Uterus (tissue), 4 donors: Measurements from ENCODE around the gene SPATA3. TPM values are rescaled to one million over a fixed set of nuclear protein-coding genes. Genes with fewer than 3 reads are reported as not detected.
"Not testable (repeated sequence)": the region's sequence is repeated elsewhere in the genome, so short reads cannot be mapped to it uniquely, and the experiment has no call there.

Source experiments
- DNase-seq, 2 donors: peaks; one replicate each; pipeline ENCODE4 v3.0.0-alpha.2; 2019 to 2020
- H3K27ac ChIP-seq, 2 donors: fragments of 200-600 bp; sonication (generic); 1 replicate in 1 of 2; 2 replicates in 1 of 2; pipeline ENCODE4 v1.5.1; 2016 to 2018
- H3K27me3 ChIP-seq, 2 donors: fragments of 200-600 bp; sonication (generic); one replicate each; pipeline ENCODE4 v1.5.1; 2018 to 2019; ENCODE audit warnings: control low read depth in 1 of 2
- H3K36me3 ChIP-seq, 2 donors: fragments of 200-600 bp; sonication (generic); one replicate each; pipeline ENCODE4 v1.5.1; 2019; ENCODE audit warnings: control low read depth in 1 of 2
- H3K4me1 ChIP-seq, 2 donors: fragments of 200-600 bp; sonication (generic); one replicate each; pipeline ENCODE4 v1.5.1; 2018 to 2019; ENCODE audit warnings: control low read depth in 1 of 2
- H3K4me3 ChIP-seq, 2 donors: fragments of 200-600 bp; sonication (generic); 1 replicate in 1 of 2; 2 replicates in 1 of 2; pipeline ENCODE4 v1.5.1; 2018 to 2019; ENCODE audit warnings: mild to moderate bottlenecking in 1 of 2
- H3K9me3 ChIP-seq, 2 donors: fragments of 200-600 bp; sonication (generic); one replicate each; pipeline ENCODE4 v1.5.1; 2019; ENCODE audit warnings: control low read depth in 1 of 2
- POLR2A ChIP-seq, 2 donors: fragments of 450-650 bp; IDR thresholded peaks; one replicate each; pipeline ENCODE4 v1.6.1; 2016; ENCODE audit warnings: antibody characterized with exemption in 2 of 2, mild to moderate bottlenecking in 1 of 2, moderate library complexity in 1 of 2
- intact Hi-C: fragments of 100-400 bp; cut with DNase I; formaldehyde crosslinking; loops from one replicate; pipeline ENCODE4 v1.15.1; 2023; ENCODE audit warnings: low total_unique reads
- total RNA-seq, 4 donors: library from RNA; depleted of rRNA in 3 of 4; stranded (reverse); fragments of >200 nt in 3 of 4; gene quantifications; one replicate each; pipeline versions ENCODE4 v1.1.0 to v1.2.4, GENCODE V29; 2014 to 2023
- TF ChIP-seq, protein P1 (sequence below), 4 experiments: fragments of 200-600 bp in 2 of 4; fragments of 450-650 bp in 2 of 4; sonication (generic) in 2 of 4; IDR thresholded peaks; one replicate each; pipeline ENCODE4 v1.5.1; 2016 to 2019; ENCODE audit warnings: antibody characterized with exemption in 4 of 4, mild to moderate bottlenecking in 2 of 4, moderate library complexity in 1 of 4
- donor health status: DM: yes; HTN: yes; CAD: no.

SPATA3 gene
- total RNA-seq, 4 donors from 2014 or later: not detected

DNA sequence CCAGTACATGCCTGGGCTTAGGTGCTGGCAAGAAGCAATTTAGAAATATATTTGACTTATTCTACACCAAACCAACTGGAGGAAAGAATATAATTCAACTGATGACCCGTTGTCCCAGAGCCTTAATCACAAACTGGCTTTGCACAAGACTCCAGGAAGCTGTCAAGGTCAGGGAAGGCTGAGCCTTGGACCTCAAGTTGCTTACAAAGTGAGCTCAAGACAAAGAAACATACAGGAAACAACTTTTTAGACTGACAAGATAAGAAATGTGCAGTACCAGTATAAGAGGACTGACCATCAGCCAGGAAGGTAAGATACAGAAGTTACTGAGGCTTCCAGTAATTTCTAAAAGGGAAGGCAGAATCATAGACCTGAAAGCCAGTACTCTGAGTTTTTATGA, 35.9 kb upstream of the SPATA3 start:
- TF ChIP-seq, protein P1, sequence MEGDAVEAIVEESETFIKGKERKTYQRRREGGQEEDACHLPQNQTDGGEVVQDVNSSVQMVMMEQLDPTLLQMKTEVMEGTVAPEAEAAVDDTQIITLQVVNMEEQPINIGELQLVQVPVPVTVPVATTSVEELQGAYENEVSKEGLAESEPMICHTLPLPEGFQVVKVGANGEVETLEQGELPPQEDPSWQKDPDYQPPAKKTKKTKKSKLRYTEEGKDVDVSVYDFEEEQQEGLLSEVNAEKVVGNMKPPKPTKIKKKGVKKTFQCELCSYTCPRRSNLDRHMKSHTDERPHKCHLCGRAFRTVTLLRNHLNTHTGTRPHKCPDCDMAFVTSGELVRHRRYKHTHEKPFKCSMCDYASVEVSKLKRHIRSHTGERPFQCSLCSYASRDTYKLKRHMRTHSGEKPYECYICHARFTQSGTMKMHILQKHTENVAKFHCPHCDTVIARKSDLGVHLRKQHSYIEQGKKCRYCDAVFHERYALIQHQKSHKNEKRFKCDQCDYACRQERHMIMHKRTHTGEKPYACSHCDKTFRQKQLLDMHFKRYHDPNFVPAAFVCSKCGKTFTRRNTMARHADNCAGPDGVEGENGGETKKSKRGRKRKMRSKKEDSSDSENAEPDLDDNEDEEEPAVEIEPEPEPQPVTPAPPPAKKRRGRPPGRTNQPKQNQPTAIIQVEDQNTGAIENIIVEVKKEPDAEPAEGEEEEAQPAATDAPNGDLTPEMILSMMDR (IDR thresholded peaks at IDR 0.05): no peak
- no peak for TF ChIP-seq POLR2A (IDR thresholded peaks at IDR 0.05)

DNA sequence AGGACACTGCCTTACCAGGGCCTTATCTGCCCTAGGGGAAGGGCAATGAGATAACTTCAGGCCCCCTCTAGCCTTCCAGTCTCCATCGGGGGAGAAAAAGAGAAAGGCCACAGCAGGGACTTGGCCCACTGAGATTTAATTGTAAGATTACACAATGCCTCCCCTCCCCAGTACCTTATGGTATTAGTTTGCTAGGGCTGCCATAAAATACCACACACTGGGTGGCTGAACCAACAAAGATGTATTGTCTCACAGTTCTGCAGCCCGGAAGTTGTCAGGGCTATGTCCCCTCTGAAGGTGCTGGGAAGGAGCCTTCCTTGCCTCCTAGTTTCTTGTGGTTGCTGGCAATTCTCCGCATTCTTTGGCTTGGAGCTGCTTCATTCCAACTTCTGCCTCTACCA, 34.8 kb upstream of the SPATA3 start:
- no peaks in the 10 kb centered on the region for H3K9me3 ChIP-seq
- H3K4me3 ChIP-seq: no peak overlapping the region
- DNase-seq: no peak
- no peaks in the 10 kb centered on the region for H3K27me3 ChIP-seq
- no peak overlapping the region for H3K27ac ChIP-seq
- no peaks in the 10 kb centered on the region for H3K36me3 ChIP-seq
- H3K4me1 ChIP-seq: no peaks in the 10 kb centered on the region
- intact Hi-C loops: no loop called here
- TF ChIP-seq POLR2A (IDR thresholded peaks at IDR 0.05): no peak
- TF ChIP-seq, protein P1 (IDR thresholded peaks at IDR 0.05): no peak

More for the DNA sequence above, 35.9 kb upstream of the SPATA3 start:
- Histone ChIP-seq H3K27ac (no peak overlapping the region), H3K36me3 (no peaks in the 10 kb centered on the region), H3K9me3 (no peaks in the 10 kb centered on the region), H3K4me1 (no peaks in the 10 kb centered on the region), H3K4me3 (no peak overlapping the region), H3K27me3 (no peaks in the 10 kb centered on the region)
- intact Hi-C loops: no loop called here
- no peak for DNase-seq

DNA sequence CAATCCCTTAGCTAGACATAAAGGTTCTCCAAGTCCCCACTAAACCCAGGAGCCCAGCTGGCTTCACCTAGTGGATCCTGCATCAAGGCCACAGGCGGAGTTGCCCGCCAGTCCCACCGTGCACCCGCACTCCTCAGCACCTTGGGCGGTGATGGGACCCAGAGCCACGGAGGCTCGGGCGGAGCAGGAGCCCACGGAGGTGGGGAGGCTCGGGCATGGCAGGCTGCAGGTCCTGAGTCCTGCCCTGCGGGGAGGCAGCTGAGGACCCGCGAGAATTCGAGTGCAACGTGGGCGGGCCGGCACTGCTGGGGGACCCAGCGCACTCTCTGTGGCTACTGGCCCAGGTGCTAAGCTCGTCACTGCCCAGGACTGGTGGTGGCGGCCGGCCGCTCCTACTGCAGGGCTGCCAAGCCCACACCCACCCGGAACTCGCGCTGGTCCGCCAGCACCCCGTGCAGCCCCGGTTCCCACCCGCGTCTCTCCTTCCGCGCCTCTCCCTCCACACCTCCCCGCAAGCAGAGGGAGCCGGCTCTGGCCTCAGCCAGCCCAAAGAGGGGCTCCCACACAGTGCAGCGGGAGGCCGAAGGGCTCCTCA, 31.7 kb upstream of the SPATA3 start:
- H3K27me3 ChIP-seq: no peaks in the 10 kb centered on the region
- no peak overlapping the region for H3K4me3 ChIP-seq
- no peaks in the 10 kb centered on the region for H3K4me1 ChIP-seq
- no peaks in the 10 kb centered on the region for H3K9me3 ChIP-seq
- no peak overlapping the region for H3K27ac ChIP-seq
- TF ChIP-seq, protein P1 (IDR thresholded peaks at IDR 0.05): no peak
- TF ChIP-seq POLR2A (IDR thresholded peaks at IDR 0.05): no peak
- intact Hi-C loops: no loop called here
- DNase-seq: no peak
- H3K36me3 ChIP-seq: no peaks in the 10 kb centered on the region

DNA sequence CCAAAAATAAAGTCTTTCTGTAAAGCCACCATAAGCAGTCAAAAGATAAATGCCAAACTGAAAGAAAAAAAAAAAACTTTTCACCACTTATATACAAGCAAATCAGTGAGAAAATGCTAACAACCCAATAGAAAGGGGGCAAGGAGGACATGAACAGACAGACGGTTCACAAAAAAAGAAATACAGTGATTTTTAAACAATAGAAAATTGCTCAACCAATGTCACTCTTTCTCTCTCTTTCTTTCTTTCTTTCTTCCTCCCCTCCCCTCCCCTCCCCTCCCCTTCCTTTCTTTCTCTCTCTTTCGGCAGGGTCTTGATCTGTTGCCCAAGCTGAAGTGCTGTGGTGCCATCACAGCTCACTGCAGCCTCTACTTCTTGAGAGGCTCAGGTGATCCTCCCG, 28.8 kb upstream of the SPATA3 start:
- intact Hi-C loops: no loop called here
- H3K9me3 ChIP-seq: no peaks in the 10 kb centered on the region
- no peak for DNase-seq
- no peak overlapping the region for H3K4me3 ChIP-seq
- no peak overlapping the region for H3K27ac ChIP-seq
- no peaks in the 10 kb centered on the region for H3K27me3 ChIP-seq
- TF ChIP-seq POLR2A (IDR thresholded peaks at IDR 0.05): no peak
- TF ChIP-seq, protein P1 (IDR thresholded peaks at IDR 0.05): no peak
- no peaks in the 10 kb centered on the region for H3K36me3 ChIP-seq
- no peaks in the 10 kb centered on the region for H3K4me1 ChIP-seq

DNA sequence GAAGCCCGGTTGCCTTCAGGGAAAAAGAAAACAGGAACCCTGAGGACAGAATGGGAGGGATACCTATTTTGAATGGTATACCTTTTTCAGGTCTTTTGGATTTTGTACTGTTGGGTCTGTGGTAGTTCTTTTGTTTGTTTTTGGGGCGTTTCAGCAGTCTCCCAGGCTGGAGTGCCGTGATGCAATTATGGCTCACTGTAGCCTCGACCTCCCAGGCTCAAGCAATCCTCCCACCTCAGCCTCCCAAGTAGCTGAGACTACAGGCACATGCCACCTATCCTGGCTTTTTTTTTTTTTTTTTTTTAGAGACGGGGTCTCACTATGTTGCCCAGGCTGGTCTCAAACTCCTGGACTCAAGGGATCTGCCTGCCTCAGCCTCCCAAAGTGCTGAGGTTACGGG, 27.6 kb upstream of the SPATA3 start:
- H3K36me3 ChIP-seq, H3K27me3 ChIP-seq, H3K9me3 ChIP-seq, DNase-seq, H3K4me3 ChIP-seq, H3K4me1 ChIP-seq, intact Hi-C loops, H3K27ac ChIP-seq: not testable (repeated sequence)
